Osteocyte (in vitro differentiated cells): ENCODE results near the gene RPS21. TPM values are rescaled to one million over a fixed set of nuclear protein-coding genes. Genes with fewer than 3 reads are reported as not detected.

Source experiments
- DNase-seq: peaks from one replicate; pipeline ENCODE4 v3.0.0; 2021; ENCODE audit warnings: mixed read lengths; ENCODE audit not compliant: unreplicated experiment; ENCODE audit errors: extremely low spot score
- H3K27ac Mint-ChIP-seq: one replicate; pipeline ENCODE4 v1.8.0; 2021; ENCODE audit warnings: mild to moderate bottlenecking, mixed read lengths; ENCODE audit not compliant: unreplicated experiment
- H3K27me3 Mint-ChIP-seq: one replicate; pipeline ENCODE4 v1.8.0; 2021; ENCODE audit warnings: mixed read lengths; ENCODE audit not compliant: unreplicated experiment
- H3K36me3 Mint-ChIP-seq: one replicate; pipeline ENCODE4 v1.8.0; 2021; ENCODE audit warnings: mixed read lengths; ENCODE audit not compliant: unreplicated experiment
- H3K4me1 Mint-ChIP-seq: one replicate; pipeline ENCODE4 v1.8.0; 2021; ENCODE audit warnings: mixed read lengths; ENCODE audit not compliant: unreplicated experiment
- H3K4me3 Mint-ChIP-seq: one replicate; pipeline ENCODE4 v1.8.0; 2021; ENCODE audit warnings: mild to moderate bottlenecking, moderate library complexity, mixed read lengths; ENCODE audit not compliant: unreplicated experiment
- H3K9me3 Mint-ChIP-seq: one replicate; pipeline ENCODE4 v1.8.0; 2021; ENCODE audit warnings: mixed read lengths; ENCODE audit not compliant: unreplicated experiment
- CTCF ChIP-seq: fragments of 200-600 bp; sonication (generic); IDR thresholded peaks from 2 replicates; pipeline ENCODE4 v1.5.0; 2021; ENCODE audit warnings: antibody characterized with exemption, mild to moderate bottlenecking, moderate library complexity
- total RNA-seq: library from RNA; stranded (reverse); gene quantifications from 2 replicates; pipeline ENCODE4 v1.2.1, GENCODE V29; 2021

RPS21 gene
- total RNA-seq, 1 donor from 2014 or later: 1,013 TPM

GRCh38 chr20:62433658-62434497 lies 47.0 kb downstream of the RPS21 start:
- Mint-ChIP-seq H3K4me3 (no peak overlapping the region), H3K9me3 (no peaks in the 10 kb centered on the region), H3K27ac (no peak overlapping the region), H3K27me3 (peaks cover 32% of the 10 kb centered on the region), H3K4me1 (no peaks in the 10 kb centered on the region), H3K36me3 (no peaks in the 10 kb centered on the region)
- DNase-seq: no peak
- no peak for TF ChIP-seq CTCF

- Mint-ChIP-seq H3K9me3 (no peaks in the 10 kb centered on the region), H3K36me3 (no peaks in the 10 kb centered on the region), H3K27me3 (peaks cover 27% of the 10 kb centered on the region)
Observed at GRCh38 chr20:62436692-62437091, 49.8 kb downstream of the RPS21 start.

GRCh38 chr20:62437496-62437895 lies 50.6 kb downstream of the RPS21 start:
- no peaks in the 10 kb centered on the region for H3K4me1 Mint-ChIP-seq
- H3K27ac Mint-ChIP-seq: no peak overlapping the region
- peaks cover 27% of the 10 kb centered on the region for H3K27me3 Mint-ChIP-seq
- no peak for DNase-seq
- H3K4me3 Mint-ChIP-seq: no peak overlapping the region
- H3K9me3 Mint-ChIP-seq: no peaks in the 10 kb centered on the region
- H3K36me3 Mint-ChIP-seq: no peaks in the 10 kb centered on the region
- no peak for TF ChIP-seq CTCF

More at GRCh38 chr20:62436692-62437091, 49.8 kb downstream of the RPS21 start:
- Mint-ChIP-seq H3K4me1 (no peaks in the 10 kb centered on the region), H3K27ac (no peak overlapping the region), H3K4me3 (no peak overlapping the region)
- no peak for DNase-seq
- no peak for TF ChIP-seq CTCF

- peaks cover 29% of the 10 kb centered on the region for H3K27me3 Mint-ChIP-seq
- no peaks in the 10 kb centered on the region for H3K9me3 Mint-ChIP-seq
- DNase-seq: no peak
- H3K4me1 Mint-ChIP-seq: no peaks in the 10 kb centered on the region
- no peaks in the 10 kb centered on the region for H3K36me3 Mint-ChIP-seq
- no peak for TF ChIP-seq CTCF
- no peak overlapping the region for H3K4me3 Mint-ChIP-seq
- H3K27ac Mint-ChIP-seq: no peak overlapping the region
Observed at GRCh38 chr20:62437927-62438326, 51.0 kb downstream of the RPS21 start.

Other genes starting within 250 kb of the RPS21 start
- 209 and 217 TPM in 2 replicates for gene PSMA7, start 243.7 kb upstream of the RPS21 start, total RNA-seq
- gene SS18L1, start 243.3 kb upstream of the RPS21 start, total RNA-seq: 18.3 and 19.9 TPM in 2 replicates
- gene MTG2, start 204.1 kb upstream of the RPS21 start, total RNA-seq: 29.3 and 30.7 TPM in 2 replicates
- gene HRH3, start 166.8 kb upstream of the RPS21 start, total RNA-seq: not detected in 2 replicates
- 46.3 and 50.9 TPM in 2 replicates for gene OSBPL2, start 148.6 kb upstream of the RPS21 start, total RNA-seq
- 82.6 and 83.9 TPM in 2 replicates for gene ADRM1, start 84.1 kb upstream of the RPS21 start, total RNA-seq
- 201 and 204 TPM in 2 replicates for gene LAMA5, start 19.8 kb upstream of the RPS21 start, total RNA-seq
- 7.8 and 8.8 TPM in 2 replicates for gene CABLES2, start 20.2 kb downstream of the RPS21 start, total RNA-seq
- not detected in 2 replicates for gene RBBP8NL, start 40.4 kb downstream of the RPS21 start, total RNA-seq
- gene GATA5, start 88.9 kb downstream of the RPS21 start, total RNA-seq: not detected in 2 replicates